ENCODE measurements around the gene BLOC1S5. TPM values are rescaled to one million over a fixed set of nuclear protein-coding genes. Genes with fewer than 3 reads are reported as not detected.

Gene BLOC1S5
- total RNA-seq, 1 experiment from 2014 or later = 9.1 TPM

DNA sequence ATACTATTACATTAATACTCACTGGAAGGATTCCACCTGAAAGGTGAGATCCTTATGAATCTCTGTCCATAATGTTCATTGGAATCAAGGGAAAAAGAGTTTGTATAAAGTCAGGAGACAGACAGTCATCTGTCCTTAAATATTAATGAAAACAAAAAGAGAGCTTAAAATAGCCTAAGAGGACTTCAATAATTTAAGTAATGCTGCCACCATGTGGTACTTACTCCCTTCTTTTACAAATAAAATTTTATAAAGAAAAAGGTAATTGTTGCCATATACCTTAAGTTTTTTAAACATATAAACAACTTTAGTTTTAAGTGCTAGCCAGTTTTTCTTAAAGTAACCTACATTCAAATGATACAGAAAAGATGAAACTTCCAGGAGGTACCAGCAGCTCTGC is 5.1 kb downstream of the BLOC1S5 start:
- CTCF ChIA-PET = interaction anchor here (0.6 to 1.0 kb wide), 6 partner anchors 56 to 336 kb away, joined by 3 to 6 read pairs (median 4); no protein-coding TSS in a partner anchor
- Histone ChIP-seq H3K79me2 (ENCODE audit: low read length) (peaks cover 10% of the 10 kb centered on the region; the same call in 1 of the 2 replicates), H3K4me3 (ENCODE audit: low read length) (no peak overlapping the region), H3K27ac (ENCODE audit: low read length) (no peak overlapping the region), H3K9me2 (replicated peaks; ENCODE audit: low read length) (no peaks in the 10 kb centered on the region), H3K4me1 (ENCODE audit: insufficient read depth, low read length) (peaks cover 13% of the 10 kb centered on the region), H3K9ac (ENCODE audit: low read length) (no peak overlapping the region), H3K36me3 (ENCODE audit: low read depth, low read length) (peaks cover 2% of the 10 kb centered on the region; the same call in 1 of the 2 replicates), H3F3A (ENCODE audit: low read length, unreplicated experiment) (no peaks in the 10 kb centered on the region), H4K20me1 (ENCODE audit: low read length) (no peaks in the 10 kb centered on the region), H3K9me3 (ENCODE audit: low read length) (no peaks in the 10 kb centered on the region), H3K4me2 (ENCODE audit: low read length) (no peak overlapping the region), H2AFZ (ENCODE audit: low read length) (no peak overlapping the region), H3K27me3 (ENCODE audit: low read length) (no peaks in the 10 kb centered on the region)
- TF ChIP-seq EZH2phosphoT487 (IDR thresholded peaks at IDR 0.05; ENCODE audit: borderline replicate concordance, low read length) (no peak), EZH2 (IDR thresholded peaks at IDR 0.05; ENCODE audit: low read length, unreplicated experiment) (no peak)
- TF ChIP-seq, protein P1, sequence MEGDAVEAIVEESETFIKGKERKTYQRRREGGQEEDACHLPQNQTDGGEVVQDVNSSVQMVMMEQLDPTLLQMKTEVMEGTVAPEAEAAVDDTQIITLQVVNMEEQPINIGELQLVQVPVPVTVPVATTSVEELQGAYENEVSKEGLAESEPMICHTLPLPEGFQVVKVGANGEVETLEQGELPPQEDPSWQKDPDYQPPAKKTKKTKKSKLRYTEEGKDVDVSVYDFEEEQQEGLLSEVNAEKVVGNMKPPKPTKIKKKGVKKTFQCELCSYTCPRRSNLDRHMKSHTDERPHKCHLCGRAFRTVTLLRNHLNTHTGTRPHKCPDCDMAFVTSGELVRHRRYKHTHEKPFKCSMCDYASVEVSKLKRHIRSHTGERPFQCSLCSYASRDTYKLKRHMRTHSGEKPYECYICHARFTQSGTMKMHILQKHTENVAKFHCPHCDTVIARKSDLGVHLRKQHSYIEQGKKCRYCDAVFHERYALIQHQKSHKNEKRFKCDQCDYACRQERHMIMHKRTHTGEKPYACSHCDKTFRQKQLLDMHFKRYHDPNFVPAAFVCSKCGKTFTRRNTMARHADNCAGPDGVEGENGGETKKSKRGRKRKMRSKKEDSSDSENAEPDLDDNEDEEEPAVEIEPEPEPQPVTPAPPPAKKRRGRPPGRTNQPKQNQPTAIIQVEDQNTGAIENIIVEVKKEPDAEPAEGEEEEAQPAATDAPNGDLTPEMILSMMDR (conservative IDR thresholded peaks at IDR 0.05; ENCODE audit: low read depth, low read length) = peak; percentile 69
- ATAC-seq = no peak
- no TSS peak for BruUV-seq (replicated peaks)
- peak; percentile 57 for DNase-seq
- intact Hi-C loops (cut with micrococcal nuclease) = loop anchor here (1.0 to 5.0 kb wide), 4 partner anchors 52 to 338 kb away; partner anchors contain the start of gene TXNDC5
- POLR2A ChIA-PET (ENCODE audit: unreplicated experiment) = no interaction called here

DNA sequence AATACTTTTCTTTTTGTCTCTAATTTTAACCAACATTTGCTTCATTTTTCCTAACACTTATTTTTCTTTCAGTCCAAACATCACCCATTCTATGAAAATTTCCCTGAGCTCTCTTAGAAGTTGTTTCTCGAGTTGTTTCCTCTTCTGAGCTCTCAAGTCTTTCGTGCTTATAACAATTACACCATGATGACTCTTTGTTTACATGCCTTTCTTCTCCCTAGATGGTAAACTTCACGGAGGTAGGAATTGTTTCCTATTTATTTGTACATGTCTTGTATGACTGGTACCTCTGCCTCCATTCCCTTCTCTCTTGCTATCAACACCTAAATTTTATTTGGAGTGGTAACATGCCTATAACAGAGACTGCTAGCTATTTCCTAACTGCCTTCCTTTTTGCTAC is 6.4 kb downstream of the BLOC1S5 start:
- DNase-seq = peak; percentile 54
- peak; percentile 85 for ATAC-seq
- Histone ChIP-seq H3K4me3 (ENCODE audit: low read length) (no peak overlapping the region), H4K20me1 (ENCODE audit: low read length) (no peaks in the 10 kb centered on the region), H3K4me2 (ENCODE audit: low read length) (peak overlapping the region; percentile 8), H2AFZ (ENCODE audit: low read length) (no peak overlapping the region), H3F3A (ENCODE audit: low read length, unreplicated experiment) (no peaks in the 10 kb centered on the region), H3K36me3 (ENCODE audit: low read depth, low read length) (peaks cover 2% of the 10 kb centered on the region; the same call in 1 of the 2 replicates), H3K9me3 (ENCODE audit: low read length) (no peaks in the 10 kb centered on the region), H3K9ac (ENCODE audit: low read length) (peak overlapping the region; percentile 11; the same call in 1 of the 2 replicates), H3K4me1 (ENCODE audit: insufficient read depth, low read length) (peaks cover 13% of the 10 kb centered on the region), H3K79me2 (ENCODE audit: low read length) (peaks cover 3% of the 10 kb centered on the region; the same call in 1 of the 2 replicates), H3K27me3 (ENCODE audit: low read length) (no peaks in the 10 kb centered on the region), H3K9me2 (replicated peaks; ENCODE audit: low read length) (no peaks in the 10 kb centered on the region), H3K27ac (ENCODE audit: low read length) (peak overlapping the region; percentile 56)
- ChIA-PET POLR2A (ENCODE audit: unreplicated experiment) (interaction anchor here (0.7 kb wide), 1 partner anchor 82 kb away, joined by 3 read pairs; no protein-coding TSS in a partner anchor), CTCF (interaction anchor here (0.5 to 0.8 kb wide), 2 partner anchors 109 to 386 kb away, joined by 3 read pairs; no protein-coding TSS in a partner anchor)
- intact Hi-C loops (cut with micrococcal nuclease) = loop anchor here (2.0 to 5.0 kb wide), 3 partner anchors 50 to 145 kb away; partner anchors contain the start of gene TXNDC5
- TF ChIP-seq, protein P1 (conservative IDR thresholded peaks at IDR 0.05; ENCODE audit: low read depth, low read length) = no peak
- TF ChIP-seq EZH2phosphoT487 (IDR thresholded peaks at IDR 0.05; ENCODE audit: borderline replicate concordance, low read length) (no peak), EZH2 (IDR thresholded peaks at IDR 0.05; ENCODE audit: low read length, unreplicated experiment) (no peak)
- no TSS peak for BruUV-seq (replicated peaks)

DNA sequence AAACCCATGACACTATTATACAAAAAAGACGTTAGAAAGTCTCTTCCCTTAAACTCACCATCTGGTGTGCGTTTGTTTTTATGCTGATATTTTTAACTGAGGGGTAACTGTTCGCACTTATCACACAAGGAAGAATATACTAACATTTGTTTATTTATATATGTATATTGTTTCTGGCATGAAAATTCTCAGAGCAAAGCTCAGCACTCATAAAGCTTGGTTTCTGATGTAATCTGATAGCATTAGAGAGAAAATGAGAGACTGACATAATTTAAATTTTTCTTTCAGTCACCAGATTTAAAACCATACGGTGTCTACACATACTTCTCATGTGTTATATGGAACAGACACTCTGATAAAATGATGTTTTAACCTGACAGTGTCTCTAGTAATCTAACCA is 6.9 kb downstream of the BLOC1S5 start:
- CTCF ChIA-PET = interaction anchor here (0.5 kb wide), 1 partner anchor 109 kb away, joined by 3 read pairs; no protein-coding TSS in a partner anchor
- intact Hi-C loops (cut with micrococcal nuclease) = loop anchor here (5.0 kb wide), 2 partner anchors 50 to 145 kb away; partner anchors contain the start of gene TXNDC5
- Histone ChIP-seq H3K79me2 (ENCODE audit: low read length) (no peaks in the 10 kb centered on the region), H3K4me1 (ENCODE audit: insufficient read depth, low read length) (peaks cover 13% of the 10 kb centered on the region), H3K27me3 (ENCODE audit: low read length) (no peaks in the 10 kb centered on the region), H3K36me3 (ENCODE audit: low read depth, low read length) (peaks cover 2% of the 10 kb centered on the region; the same call in 1 of the 2 replicates), H3K27ac (ENCODE audit: low read length) (peak overlapping the region; percentile 56), H3F3A (ENCODE audit: low read length, unreplicated experiment) (no peaks in the 10 kb centered on the region), H3K9me2 (replicated peaks; ENCODE audit: low read length) (no peaks in the 10 kb centered on the region), H4K20me1 (ENCODE audit: low read length) (no peaks in the 10 kb centered on the region), H3K4me2 (ENCODE audit: low read length) (0 out of 2 replicates have a peak overlapping the region, but pooled peaks have one; percentile 8), H3K9ac (ENCODE audit: low read length) (peak overlapping the region; percentile 11; the same call in 1 of the 2 replicates), H3K9me3 (ENCODE audit: low read length) (no peaks in the 10 kb centered on the region), H3K4me3 (ENCODE audit: low read length) (no peak overlapping the region), H2AFZ (ENCODE audit: low read length) (no peak overlapping the region)
- ATAC-seq = no peak
- DNase-seq = no peak
- no peak for TF ChIP-seq EZH2phosphoT487 (IDR thresholded peaks at IDR 0.05; ENCODE audit: borderline replicate concordance, low read length)
- TF ChIP-seq, protein P1 (conservative IDR thresholded peaks at IDR 0.05; ENCODE audit: low read depth, low read length) = no peak
- TF ChIP-seq EZH2 (IDR thresholded peaks at IDR 0.05; ENCODE audit: low read length, unreplicated experiment) = no peak
- POLR2A ChIA-PET (ENCODE audit: unreplicated experiment) = no interaction called here
- no TSS peak for BruUV-seq (replicated peaks)
